Measurements from ENCODE around the gene NEBL.
"Not testable (repeated sequence)": the region's sequence is repeated elsewhere in the genome, so short reads cannot be mapped to it uniquely, and the experiment has no call there.

NEBL gene, protein sequence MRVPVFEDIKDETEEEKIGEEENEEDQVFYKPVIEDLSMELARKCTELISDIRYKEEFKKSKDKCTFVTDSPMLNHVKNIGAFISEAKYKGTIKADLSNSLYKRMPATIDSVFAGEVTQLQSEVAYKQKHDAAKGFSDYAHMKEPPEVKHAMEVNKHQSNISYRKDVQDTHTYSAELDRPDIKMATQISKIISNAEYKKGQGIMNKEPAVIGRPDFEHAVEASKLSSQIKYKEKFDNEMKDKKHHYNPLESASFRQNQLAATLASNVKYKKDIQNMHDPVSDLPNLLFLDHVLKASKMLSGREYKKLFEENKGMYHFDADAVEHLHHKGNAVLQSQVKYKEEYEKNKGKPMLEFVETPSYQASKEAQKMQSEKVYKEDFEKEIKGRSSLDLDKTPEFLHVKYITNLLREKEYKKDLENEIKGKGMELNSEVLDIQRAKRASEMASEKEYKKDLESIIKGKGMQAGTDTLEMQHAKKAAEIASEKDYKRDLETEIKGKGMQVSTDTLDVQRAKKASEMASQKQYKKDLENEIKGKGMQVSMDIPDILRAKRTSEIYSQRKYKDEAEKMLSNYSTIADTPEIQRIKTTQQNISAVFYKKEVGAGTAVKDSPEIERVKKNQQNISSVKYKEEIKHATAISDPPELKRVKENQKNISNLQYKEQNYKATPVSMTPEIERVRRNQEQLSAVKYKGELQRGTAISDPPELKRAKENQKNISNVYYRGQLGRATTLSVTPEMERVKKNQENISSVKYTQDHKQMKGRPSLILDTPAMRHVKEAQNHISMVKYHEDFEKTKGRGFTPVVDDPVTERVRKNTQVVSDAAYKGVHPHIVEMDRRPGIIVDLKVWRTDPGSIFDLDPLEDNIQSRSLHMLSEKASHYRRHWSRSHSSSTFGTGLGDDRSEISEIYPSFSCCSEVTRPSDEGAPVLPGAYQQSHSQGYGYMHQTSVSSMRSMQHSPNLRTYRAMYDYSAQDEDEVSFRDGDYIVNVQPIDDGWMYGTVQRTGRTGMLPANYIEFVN

DNA sequence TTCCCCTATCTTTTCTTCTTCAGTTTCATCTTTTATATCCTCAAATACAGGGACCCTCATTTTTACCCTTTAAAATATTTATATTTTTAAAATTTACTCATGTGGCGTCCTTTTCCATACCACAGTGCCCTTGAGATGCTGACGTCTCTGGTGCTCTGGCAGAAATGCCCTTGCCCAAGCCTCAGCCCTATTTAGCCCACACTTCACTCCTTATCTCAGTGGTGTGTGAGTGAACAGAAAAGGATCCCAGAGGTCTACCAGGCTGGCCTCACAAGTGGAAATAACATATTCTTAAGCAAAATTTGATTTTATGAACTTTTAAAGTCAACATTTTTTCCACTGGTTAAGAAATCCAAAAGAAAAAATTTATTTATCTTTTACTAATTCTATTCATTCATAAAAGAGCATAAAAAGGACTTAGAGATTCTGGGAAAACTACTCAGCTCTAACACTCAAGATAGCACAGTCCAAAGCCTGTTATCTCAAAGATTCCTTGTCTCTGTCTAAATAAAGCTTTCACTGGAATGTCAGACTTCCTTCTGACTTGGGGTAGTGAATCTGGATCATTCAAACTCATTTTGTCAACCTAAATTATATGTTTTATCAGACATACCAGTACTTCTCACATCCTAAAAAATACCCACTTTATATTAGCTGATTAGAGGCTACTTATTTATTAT lies at the start of gene NEBL:
Gene NEBL, minus strand, starts transcription at position 166 of the 680 bp plus-strand sequence. Its CDS starts 106 bp downstream, at position 60.
- no peak for DNase-seq

DNA sequence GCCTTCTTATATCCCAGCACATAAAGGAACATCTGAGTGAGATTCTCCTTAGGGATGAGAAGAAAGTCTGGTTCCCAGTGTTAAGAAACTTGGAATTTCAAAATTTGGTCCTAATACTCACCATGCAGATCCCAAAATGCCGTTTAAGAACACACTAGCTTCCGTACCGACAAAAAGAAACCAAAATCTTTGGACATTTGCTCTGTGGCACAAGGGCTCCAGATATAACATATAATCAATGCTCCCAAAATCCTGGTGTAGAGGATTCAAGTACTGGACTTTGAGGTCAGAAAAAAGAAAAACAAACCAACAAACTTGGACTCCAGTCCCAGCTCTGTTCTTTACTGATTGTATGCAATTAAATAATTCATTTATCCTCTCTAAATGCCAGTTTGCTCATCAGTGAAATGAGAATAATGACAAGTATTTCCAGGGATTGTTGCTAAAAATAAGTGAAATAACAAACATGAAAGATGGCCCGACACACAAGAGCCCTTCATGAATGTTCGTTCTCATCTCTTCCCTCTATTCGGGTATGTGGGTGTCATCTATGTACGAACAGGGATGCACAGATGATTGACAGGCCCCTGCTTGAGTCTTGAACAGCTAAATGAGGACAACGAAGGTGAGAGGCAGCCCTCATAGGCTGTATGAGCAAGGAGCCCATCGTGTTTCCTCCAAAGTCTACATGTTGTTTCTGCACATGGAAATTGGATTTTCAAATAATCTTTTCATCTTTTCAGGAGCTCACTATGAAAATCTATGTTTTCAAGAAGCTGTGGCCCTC lies 48.6 kb upstream of the NEBL start:
- no peak for DNase-seq

DNA sequence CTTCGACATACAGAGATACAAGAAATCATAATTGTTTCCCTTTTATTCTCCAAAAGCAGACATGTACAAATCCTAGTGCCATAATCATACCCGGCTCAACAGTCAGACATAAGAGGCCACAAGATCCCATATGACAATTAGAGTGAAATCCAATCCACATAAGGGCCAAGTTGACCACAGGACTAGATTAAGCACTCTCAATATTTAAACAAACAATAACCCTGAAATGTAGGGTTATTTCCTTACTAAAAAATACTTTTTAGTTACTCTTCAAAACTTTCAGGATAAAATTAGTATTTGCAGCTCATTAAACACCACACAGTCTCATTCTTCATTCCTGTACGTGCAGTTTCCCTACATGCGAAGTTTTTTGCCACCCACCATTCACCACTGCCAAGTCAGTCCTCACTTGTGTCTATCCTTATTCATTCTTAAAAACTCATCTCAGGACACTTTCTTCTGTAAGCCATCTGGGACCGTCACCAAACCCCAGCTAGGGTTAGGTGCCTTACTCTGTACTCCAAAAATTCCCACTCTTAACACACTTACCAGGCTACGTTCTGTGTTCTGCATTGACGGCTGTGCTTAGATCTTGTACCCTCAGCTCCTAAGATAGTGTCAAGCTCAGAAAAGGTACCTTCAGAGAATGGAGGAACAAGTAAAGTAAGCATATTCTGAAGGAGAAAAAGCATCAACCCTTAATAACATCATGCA lies 47.8 kb upstream of the NEBL start:
- DNase-seq = no peak

DNA sequence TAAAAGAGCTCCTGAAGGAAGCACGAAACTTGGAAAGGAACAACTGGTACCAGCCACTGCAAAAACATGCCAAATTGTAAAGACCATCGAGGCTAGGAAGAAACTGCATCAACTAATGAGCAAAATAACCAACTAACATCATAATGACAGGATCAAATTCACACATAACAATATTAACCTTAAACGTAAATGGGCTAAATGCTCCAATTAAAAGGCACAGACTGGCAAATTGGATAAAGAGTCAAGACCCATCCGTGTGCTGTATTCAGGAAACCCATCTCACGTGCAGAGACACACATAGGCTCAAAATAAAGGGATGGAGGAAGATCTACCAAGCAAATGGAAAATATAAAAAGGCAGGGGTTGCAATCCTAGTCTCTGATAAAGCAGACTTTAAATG lies 42.3 kb upstream of the NEBL start:
- DNase-seq = not testable (repeated sequence)

DNA sequence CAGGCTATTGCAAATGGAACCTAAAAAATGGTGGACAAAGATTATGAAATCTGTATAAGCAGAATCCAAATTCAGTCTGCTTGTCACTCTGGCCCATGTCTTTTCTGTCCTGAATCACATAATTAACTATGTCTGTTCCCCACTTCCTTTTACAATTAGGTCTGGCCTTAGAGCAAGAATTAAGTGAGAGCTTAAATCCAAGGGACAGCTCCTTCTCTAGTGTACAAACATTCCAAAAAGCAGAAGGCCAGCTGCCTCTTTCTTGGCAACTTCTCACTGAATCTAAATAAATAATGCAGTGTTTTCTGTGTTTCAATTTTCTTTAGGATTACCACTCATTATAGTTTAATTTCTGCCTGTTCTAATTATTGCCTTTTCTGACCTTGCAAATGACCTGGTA lies 39.3 kb upstream of the NEBL start:
- no peak for DNase-seq

DNA sequence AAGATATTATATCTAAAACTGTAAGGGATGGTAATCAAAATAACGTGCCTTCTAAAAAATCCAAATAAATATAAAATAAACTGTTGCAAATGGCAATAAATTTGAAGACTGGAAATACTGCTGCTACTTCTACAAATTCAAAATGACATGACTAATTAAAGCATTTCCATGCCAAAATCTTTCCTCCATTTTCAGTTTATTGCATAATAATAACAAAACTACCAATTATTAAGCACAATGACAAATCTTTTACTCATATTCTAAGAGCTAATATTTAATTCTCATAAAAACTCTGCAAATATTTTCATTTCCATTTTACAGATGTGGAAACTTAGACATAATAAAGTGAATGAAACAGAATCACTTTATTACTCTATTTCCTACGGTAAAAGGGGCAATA lies 38.8 kb upstream of the NEBL start:
- DNase-seq = no peak

DNA sequence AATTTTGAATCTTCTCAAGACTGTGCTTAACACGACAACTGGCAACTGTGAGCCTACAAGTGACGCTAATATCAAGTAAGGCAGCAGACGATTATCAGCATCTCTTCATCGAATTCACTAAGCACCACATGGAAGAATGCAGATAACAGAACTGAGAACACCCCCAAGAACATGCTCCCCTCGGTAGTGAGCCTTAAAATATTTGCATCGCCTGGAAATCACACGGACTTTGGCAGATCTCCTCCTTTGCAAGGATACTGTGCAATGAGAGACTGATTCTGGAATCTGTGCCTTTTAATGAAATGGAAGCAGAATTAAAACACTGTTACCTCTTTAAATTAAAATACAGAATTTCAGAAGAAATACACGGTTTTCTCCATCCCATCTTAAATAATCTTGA lies 38.2 kb upstream of the NEBL start:
- no peak for DNase-seq

DNA sequence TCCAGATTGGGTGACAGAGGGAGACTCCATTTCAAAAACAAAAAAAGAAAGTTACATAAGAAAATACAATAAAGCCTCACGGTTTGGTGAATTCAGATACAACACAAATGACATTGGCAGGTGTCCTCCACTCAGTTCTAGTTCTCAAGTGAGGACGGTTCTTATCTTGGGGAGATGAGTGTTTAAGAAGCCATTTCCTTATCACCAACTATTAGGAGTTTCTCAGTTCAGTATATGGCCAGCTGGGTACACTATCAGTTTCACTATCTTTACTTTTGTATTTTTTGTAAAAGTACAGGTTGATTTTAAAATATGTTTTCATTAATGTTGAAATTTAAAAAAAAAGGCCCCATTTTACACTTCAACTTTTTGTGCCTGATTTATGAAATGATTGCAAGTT lies 36.6 kb upstream of the NEBL start:
- DNase-seq = no peak

DNA sequence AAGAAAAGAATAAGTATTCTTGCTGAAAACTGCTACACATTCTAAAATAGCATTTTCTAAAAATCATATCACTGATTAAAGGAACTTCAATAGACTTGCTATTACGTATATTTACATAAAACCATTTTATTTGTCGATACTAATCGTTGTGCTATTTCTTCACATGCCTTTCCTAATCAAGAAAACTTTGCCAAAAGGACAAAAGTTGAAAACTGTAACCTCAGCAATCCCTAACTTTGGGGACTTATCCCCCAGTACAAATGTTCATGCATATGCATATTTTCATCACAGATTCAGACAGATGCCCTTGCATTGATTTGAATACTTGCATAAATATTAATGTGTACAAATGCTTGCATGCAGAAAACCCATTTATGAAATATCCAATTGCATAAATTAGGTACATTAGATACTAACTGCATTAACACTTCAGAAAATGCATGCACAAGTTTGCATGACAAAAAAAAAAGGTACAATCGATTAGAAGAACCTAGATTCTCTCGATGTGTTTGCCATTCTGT lies 35.6 kb upstream of the NEBL start:
- DNase-seq = no peak

DNA sequence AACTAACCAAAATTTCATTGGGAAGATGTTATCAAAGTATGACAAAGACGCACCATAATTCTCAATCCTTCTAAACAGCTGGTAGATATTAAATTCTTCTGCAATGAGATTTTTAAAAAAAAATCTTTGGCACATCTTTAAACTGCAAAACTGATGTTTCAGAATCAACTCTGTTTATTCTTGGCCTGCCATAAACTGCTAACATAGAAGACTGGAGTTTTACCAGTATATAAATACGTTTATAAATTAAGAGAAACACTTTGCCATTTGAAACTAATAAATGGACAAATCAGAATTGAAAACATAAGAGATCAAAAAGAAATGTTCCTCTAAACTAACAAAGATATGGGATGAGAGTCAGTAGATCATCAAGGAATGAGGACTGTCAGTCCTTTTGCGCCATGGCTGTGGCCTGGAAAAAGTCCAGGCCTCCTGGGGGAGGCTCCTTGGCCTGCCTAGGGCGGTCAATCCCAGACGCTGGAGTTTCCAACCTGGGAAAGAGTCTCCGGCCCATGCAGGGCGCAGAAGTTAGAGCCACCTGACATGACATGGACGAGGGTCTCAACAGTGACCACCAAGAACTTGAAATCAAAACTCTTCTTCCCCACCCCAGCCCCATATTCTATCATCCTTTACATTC lies 34.2 kb upstream of the NEBL start:
- no peak for DNase-seq

DNA sequence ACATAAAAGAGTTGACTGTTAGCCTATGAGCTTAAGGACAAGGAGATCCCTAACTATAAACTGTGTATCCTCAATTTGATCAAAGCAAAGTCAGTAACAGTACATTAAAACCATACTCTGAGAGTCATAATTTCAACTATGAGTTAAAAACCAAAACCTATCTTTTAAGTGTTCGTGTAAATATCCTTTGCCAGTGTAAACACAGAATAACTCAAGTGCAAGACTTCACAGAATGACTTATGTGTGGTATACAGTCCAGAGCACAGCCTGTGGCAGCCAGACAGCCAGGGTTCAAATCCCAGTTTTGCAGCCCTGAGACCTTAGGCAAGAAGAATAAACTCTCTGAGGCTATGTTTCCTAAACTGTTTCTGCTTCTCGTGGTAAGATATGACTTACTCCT lies 30.3 kb upstream of the NEBL start:
- no peak for DNase-seq

DNA sequence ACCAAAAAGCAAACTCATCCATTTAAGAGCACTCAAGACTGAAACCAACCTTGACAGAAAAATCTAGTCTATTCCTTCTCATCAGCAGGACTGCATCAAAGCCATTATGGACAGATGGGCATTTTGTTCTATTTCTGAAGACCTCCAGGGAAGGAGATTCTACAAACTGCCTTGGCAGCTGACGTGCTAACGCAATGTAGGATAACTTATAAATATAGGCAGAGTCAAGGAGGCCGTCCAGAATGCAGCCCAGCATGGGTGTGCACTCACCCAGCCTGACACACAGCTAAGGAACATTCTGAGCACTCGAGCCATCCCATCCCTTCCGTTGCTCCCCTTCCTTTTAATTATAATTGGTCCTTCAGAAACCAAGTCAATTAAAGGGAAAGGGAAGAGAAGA lies 25.3 kb upstream of the NEBL start:
- no peak for DNase-seq

DNA sequence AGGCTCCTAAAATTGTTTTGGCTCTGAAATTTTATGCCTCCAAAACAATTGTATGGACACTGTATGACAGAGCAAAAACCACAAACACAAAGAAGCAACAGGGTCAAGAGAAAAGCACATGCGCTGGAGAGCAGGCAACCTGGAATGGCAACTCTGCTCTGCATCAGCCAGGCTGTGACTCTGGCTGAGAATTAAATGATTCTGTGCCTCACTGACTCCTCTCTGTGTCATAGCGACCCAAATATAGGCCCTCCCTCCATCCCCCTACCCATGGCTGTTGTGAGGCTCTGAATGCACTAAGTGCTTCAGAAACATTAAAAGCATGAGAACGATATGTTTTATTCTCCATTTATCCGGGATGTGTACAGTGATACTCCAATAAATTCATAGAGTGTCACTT lies 24.9 kb upstream of the NEBL start:
- no peak for DNase-seq

DNA sequence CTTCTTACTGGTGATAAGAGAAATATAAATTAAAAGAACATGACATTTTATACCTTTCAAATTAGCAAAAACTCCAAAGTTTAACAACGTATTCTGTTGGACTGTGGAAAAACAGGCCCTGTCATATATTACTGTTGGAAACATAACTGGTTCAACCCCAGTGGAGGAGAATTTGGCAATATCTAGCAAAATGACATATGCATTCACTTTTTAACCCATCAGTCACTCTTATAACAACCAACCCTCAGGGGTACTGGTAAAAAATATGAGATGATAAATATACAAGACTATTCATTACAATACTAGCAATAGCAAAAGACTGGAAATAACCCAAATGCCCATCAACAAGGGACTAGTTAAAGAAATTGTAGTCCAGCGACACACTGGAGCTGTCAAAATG lies 22.9 kb upstream of the NEBL start:
- no peak for DNase-seq

DNA sequence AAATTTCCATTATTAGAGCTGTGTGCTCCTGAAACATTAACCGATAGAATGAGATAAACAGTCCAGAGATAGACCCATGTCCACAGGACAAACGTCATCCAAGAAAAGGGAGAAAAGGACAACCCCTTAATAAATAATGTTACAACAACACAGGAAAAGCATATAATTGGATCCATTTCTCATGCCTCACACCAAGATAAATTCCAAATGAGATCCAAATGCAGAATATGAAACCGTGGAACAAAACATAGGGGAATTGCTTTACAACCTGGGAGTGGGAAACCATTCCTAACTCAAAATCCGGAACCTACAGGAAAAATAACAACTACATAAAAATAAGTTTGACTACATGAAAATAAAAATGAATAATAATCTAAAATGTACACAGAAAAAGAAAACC lies 22.4 kb upstream of the NEBL start:
- no peak for DNase-seq

DNA sequence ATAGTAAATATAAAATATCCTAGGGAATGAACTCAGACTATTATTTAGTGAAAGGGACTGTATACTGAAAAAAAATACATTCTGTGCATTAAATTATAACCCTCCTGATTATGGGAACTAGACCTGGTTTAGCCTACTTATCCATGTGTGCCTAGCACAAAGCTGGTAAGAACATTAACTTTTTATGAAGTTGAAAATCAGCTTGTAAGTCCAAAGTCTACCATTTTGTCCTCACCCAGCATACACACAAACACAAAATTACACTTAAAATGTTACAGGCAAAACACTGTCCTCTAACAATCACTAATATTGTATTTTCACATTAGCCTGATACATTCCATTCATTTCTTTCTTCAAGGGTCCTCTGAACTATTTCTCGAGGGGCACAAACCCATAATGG lies 19.9 kb upstream of the NEBL start:
- no peak for DNase-seq

DNA sequence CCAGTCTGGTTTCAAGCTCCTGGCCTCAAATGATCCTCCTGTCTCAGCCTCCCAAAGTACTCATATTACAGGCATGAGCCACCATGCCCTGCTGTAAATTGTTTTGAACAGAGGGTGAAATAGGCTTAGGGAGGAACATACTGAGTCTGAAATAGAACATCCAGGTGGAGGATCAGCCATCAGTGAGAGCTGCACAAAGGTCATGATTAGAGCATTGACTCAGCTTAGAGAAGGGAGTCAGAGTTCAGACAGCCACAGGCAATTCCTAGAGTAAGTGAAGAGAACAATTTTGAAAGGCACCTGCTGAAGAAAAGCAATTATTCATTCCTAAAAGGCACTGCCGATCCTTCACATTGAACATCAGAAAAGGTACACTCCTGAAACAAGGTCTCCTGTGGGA lies 15.9 kb upstream of the NEBL start:
- no peak for DNase-seq

DNA sequence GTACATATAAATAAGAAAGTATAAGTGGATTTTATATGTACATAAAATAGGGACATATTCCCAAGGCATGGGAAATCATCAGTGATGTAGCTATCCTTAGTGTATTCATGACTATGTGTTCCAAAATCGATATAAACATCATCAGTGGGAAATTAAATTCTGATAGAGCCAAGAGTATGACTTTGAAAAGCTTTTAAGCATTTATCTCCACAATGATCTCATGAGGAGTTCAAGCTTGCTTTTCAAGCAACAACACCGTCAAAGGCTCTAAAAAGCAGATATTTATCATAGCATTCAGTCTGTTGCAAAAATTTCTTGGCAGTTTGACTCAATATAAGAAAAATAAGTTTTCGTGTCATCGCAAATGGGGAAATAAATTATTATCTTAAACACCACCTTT lies 14.5 kb upstream of the NEBL start:
- no peak for DNase-seq

DNA sequence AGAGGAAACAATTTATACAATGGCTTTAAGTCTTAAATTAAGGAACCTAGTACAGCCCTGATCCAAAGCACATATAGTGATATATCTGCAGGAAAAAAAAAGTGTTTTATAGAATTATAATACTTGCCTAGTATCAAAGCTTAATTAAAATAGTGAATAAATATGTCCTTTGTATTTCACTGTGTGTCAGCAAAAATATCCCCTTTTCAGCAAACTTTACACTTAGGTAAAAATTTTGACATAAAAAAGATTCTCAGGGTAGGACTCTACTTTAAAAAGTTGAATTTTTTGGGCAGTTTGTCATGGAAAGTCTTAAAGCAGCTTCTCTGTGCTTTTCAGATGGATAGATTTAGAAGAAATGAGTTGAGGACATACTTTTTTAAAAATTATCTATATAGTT lies 12.7 kb upstream of the NEBL start:
- no peak for DNase-seq

DNA sequence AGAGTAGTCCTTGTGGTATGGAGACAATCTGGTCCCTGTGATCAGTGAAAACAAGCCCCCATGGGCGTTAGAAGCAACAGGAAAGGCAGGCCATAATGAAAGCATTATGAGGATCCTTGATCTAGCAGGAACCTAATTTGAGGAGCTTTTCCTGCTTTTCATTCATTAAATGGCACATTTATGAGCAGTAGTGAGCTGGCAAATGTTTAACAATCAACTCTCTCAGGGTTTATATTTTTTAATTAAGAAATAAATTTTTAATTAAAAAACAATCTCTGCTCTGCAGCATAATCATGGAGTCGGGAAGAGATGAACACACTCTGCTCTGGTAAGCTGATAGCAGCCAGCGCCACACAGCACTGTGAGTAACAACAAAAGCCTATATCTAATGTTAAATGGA lies 11.3 kb upstream of the NEBL start:
- DNase-seq = no peak

Data from CD4-positive, alpha-beta T cell treated with Interleukin-17A for 4 hours (primary cell).